ENCODE measurements around the gene CMIP. TPM values are rescaled to one million over a fixed set of nuclear protein-coding genes. Genes with fewer than 3 reads are reported as not detected.

The CMIP gene
- total RNA-seq, 3 donors from 2014 or later, result 73.3 to 127 (median 79.8) TPM

DNA sequence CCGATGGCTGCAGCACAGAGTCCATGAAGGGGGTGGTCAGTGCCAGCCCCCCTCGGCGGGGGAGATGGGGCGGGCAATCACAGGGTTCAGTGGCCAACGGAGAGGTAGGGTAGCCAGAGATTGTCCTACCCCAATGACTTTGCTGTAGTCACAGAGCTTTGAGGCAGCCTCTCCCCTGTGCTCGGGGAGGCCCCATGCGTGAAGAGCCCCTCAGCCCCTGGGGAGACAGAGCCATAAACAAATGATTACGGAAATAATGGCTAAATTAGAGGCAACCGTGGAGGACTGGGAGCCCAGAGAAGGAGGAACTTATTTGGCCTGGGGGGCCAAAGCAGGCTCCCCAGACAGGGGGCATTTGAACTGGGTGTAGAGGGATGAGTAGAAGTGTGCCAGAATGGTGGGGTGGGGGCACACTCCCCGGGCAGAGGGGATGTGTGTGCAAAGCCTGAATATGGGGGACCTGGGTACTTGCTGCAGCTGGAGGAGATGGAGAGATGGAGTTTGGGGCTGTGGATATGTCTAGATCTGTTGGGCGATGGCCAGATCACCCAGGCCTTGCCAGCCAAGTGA is 164.8 kb downstream of the CMIP start:
- Histone ChIP-seq H3K36me3 (ENCODE audit: low read depth) (no peaks in the 10 kb centered on the region), H3K4me1 (ENCODE audit: low read depth) (no peaks in the 10 kb centered on the region), H3K4me3 (no peak overlapping the region), H3K9me3 (no peaks in the 10 kb centered on the region)
- DNase-seq (peak in 1 of 3 donors; percentile 24), ATAC-seq (no peak)
- TF ChIP-seq, protein P1, sequence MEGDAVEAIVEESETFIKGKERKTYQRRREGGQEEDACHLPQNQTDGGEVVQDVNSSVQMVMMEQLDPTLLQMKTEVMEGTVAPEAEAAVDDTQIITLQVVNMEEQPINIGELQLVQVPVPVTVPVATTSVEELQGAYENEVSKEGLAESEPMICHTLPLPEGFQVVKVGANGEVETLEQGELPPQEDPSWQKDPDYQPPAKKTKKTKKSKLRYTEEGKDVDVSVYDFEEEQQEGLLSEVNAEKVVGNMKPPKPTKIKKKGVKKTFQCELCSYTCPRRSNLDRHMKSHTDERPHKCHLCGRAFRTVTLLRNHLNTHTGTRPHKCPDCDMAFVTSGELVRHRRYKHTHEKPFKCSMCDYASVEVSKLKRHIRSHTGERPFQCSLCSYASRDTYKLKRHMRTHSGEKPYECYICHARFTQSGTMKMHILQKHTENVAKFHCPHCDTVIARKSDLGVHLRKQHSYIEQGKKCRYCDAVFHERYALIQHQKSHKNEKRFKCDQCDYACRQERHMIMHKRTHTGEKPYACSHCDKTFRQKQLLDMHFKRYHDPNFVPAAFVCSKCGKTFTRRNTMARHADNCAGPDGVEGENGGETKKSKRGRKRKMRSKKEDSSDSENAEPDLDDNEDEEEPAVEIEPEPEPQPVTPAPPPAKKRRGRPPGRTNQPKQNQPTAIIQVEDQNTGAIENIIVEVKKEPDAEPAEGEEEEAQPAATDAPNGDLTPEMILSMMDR (IDR thresholded peaks at IDR 0.05), result no peak
- intact Hi-C loops (cut with DNase I, micrococcal nuclease), result no loop called here

DNA sequence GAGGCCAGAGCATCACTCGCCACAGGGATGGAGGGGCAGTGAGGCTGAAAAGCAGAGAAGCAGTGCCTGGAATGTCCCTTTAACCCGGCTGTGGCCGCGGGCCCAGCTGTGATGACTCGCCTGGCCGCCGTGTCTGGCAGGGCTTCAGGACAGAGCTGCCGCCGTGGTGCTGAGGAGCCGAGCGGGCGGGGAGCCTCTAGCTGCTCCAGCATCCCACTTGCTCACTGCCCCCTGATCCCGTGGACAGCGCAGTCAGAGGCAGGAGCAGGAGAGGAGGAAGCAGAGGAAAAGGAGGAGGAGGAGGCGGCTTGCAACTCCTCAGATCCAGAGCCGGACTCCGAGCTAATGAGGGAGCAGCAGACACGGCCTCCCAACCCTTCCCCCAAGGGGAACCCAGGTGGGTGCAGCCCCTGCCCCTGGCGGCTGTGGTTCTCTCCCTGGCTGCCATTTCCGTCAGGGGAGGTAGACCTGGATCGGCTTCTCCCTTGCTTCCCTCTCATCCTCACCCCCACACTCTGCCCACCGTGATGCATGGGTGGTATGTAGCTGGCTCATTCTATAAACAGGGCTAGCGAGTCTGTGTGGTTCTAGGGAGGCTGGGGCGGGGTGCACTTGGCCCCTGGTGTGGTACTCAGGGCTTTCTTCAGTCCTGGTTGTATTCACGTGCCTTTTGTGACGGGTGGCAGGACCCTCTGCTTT is 165.7 kb downstream of the CMIP start:
- DNase-seq (peak; percentile 56 to 74 (median 70)), ATAC-seq (peak; percentile 46)
- Histone ChIP-seq H3K36me3 (ENCODE audit: low read depth) (no peaks in the 10 kb centered on the region), H3K9me3 (no peaks in the 10 kb centered on the region), H3K4me3 (no peak overlapping the region), H3K4me1 (ENCODE audit: low read depth) (no peaks in the 10 kb centered on the region)
- intact Hi-C loops (cut with DNase I, micrococcal nuclease), result no loop called here
- TF ChIP-seq, protein P1 (IDR thresholded peaks at IDR 0.05), result no peak

DNA sequence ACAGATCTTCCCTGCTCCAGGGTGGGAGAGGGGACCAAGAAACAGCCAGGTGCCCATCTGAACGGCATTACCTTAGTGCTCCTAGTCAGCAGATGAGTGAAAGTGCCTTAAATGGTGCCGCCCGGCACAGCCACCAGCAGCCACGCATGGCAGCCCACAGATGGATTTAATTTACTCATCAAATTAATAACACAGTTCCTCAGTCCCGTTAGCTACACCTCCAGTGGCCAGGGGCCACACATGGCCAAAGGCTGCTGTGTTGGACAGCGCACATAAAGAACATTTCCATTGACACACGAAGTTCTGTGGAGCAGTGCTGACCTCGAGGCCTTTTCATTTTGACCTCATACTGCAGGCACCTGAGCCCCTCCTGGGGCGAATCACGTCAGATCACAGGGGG is 166.3 kb downstream of the CMIP start:
- no peaks in the 10 kb centered on the region for H3K36me3 ChIP-seq (ENCODE audit: low read depth)
- intact Hi-C loops (cut with DNase I, micrococcal nuclease), result no loop called here
- TF ChIP-seq, protein P1 (IDR thresholded peaks at IDR 0.05), result no peak
- no peak overlapping the region for H3K4me3 ChIP-seq
- peaks cover 3% of the 10 kb centered on the region for H3K4me1 ChIP-seq (ENCODE audit: low read depth)
- ATAC-seq, result no peak
- no peaks in the 10 kb centered on the region for H3K9me3 ChIP-seq
- DNase-seq, result peak in 1 of 3 donors; percentile 24

DNA sequence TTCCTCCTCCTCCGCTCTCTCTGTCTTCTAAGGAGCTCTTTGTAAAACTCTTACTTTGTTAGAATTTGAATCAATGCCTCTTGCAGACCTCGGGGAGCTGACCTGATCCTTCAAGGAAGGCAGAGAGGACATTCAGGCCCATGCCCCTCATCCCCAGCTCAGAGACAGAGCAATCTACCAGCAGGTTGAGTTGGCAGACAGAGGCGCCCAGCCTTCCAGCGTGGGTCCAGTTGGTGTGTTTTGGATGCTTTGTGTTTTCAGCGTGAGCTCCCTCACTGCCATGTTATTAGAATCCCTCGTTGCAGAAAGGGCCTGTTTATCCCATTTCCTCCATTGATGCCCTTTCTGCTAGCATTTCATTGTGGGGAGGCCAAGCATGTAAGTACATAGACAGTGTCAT is 167.1 kb downstream of the CMIP start:
- H3K4me1 ChIP-seq (ENCODE audit: low read depth), result peaks cover 7% of the 10 kb centered on the region
- H3K9me3 ChIP-seq, result no peaks in the 10 kb centered on the region
- ATAC-seq, result no peak
- intact Hi-C loops (cut with DNase I, micrococcal nuclease), result no loop called here
- H3K4me3 ChIP-seq, result no peak overlapping the region
- DNase-seq, result no peak
- no peaks in the 10 kb centered on the region for H3K36me3 ChIP-seq (ENCODE audit: low read depth)
- TF ChIP-seq, protein P1 (IDR thresholded peaks at IDR 0.05), result no peak

DNA sequence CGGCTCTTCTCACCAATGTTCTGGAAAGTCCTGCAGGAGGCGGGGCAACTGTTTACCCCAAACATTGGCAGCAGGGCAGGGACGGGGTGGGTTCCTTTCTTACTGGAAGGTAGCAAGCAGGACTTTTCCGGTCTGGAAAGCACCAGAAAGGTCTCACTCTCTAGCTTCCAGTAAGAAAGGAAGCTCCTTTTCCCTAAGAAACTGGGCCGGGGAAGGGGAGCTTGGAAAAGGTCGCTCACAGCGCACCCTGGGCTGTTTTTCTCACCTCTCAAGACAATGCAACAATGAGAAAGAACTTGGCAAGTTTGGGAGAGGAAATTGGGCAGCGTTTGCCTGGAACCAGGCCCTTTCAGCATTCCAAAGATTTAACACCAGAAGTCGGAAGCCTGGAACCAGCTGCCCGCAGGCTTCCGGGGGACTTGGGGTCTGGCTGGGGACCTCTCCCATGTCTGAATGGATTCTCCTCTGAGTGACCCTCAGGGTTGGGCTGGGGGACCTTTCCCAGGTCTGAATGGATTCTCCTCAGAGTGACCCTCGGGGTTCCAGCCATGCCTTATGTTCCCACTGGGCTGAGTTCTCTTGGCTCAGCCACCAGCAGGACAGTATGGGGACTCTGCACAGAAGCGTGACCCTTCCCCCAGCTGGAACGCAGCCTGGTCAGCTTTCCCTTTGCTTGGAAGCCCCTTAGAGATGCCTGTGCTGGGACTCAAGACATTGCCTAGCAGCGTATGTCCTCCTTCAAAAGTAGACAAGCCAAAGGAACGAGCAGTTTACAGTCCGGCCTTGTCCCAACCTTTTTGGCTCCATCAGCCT is 167.9 kb downstream of the CMIP start:
- no peaks in the 10 kb centered on the region for H3K9me3 ChIP-seq
- intact Hi-C loops (cut with DNase I, micrococcal nuclease), result no loop called here
- no peaks in the 10 kb centered on the region for H3K36me3 ChIP-seq (ENCODE audit: low read depth)
- TF ChIP-seq, protein P1 (IDR thresholded peaks at IDR 0.05), result no peak
- no peak overlapping the region for H3K4me3 ChIP-seq
- DNase-seq (peak in 1 of 3 donors; percentile 37), ATAC-seq (no peak)
- H3K4me1 ChIP-seq (ENCODE audit: low read depth), result peaks cover 12% of the 10 kb centered on the region

All from mucosa of descending colon (tissue), 3 donors.